Activated CD4-positive, alpha-beta memory T cell treated with anti-CD3 and anti-CD28 coated beads, Interleukin-2, amount 10 ng/mL, durations not matched to agents 7 days and 5 days (primary cell): ENCODE data around the gene PDIK1L. TPM values are rescaled to one million over a fixed set of nuclear protein-coding genes. Genes with fewer than 3 reads are reported as not detected.
A peak's percentile ranks its signal among the peaks of the same experiment; 100 is the strongest.

Experiments
- CTCF ChIA-PET: fragments of 350-600 bp; sonication (Branson Sonifier 250); formaldehyde crosslinking; loops from one replicate; lab custom pipeline; 2021; ENCODE audit warnings: antibody characterized with exemption, inconsistent platforms; lab: Charles Lee
- POLR2A ChIA-PET: fragments of 350-600 bp; sonication (Branson Sonifier 250); formaldehyde crosslinking; loops from one replicate; lab custom pipeline; 2021; ENCODE audit warnings: antibody characterized with exemption; lab: Charles Lee
- DNase-seq: peaks from one replicate; pipeline ENCODE4 v3.0.0-alpha.2; 2020
- H3K27ac Mint-ChIP-seq: one replicate; pipeline ENCODE4 v1.8.0; 2021; ENCODE audit warnings: mild to moderate bottlenecking, mixed read lengths
- H3K27me3 Mint-ChIP-seq: one replicate; pipeline ENCODE4 v1.8.0; 2021; ENCODE audit warnings: mixed read lengths
- H3K36me3 Mint-ChIP-seq: one replicate; pipeline ENCODE4 v1.8.0; 2021; ENCODE audit warnings: low read depth, mixed read lengths
- H3K4me1 Mint-ChIP-seq: one replicate; pipeline ENCODE4 v1.8.0; 2021; ENCODE audit warnings: mixed read lengths
- H3K4me3 Mint-ChIP-seq: one replicate; pipeline ENCODE4 v1.8.0; 2021; ENCODE audit warnings: mild to moderate bottlenecking, mixed read lengths
- H3K9me3 Mint-ChIP-seq: one replicate; pipeline ENCODE4 v1.8.0; 2021; ENCODE audit warnings: mixed read lengths
- total RNA-seq, 2 experiments: library from RNA; stranded (reverse); gene quantifications; one replicate each; pipeline ENCODE4 v1.2.3, GENCODE V29; 2021

PDIK1L gene
- total RNA-seq: 10 to 100 TPM; 21.3 to 22.7 TPM

- CTCF ChIA-PET: interaction anchor here (0.7 to 3.6 kb wide), 6 partner anchors 12 to 122 kb away, joined by 3 to 31 read pairs (median 11); partner anchors contain the start of genes CEP85 and ZNF593
- H3K4me1 Mint-ChIP-seq: peaks cover 35% of the 10 kb centered on the region
Observed at GRCh38 chr1:26111530-26112406, at the start of gene PDIK1L. PDIK1L (plus strand) TSS chr1:26111824; CDS start chr1:26114309, 2,485 bp downstream.

GRCh38 chr1:26064553-26064952, 47.1 kb upstream of the PDIK1L start:
- H3K4me3 Mint-ChIP-seq: no peak overlapping the region
- CTCF ChIA-PET: interaction anchor here (1.2 kb wide), 1 partner anchor 28 kb away, joined by 3 read pairs; no protein-coding TSS in a partner anchor
- peaks cover 20% of the 10 kb centered on the region for H3K27me3 Mint-ChIP-seq
- no peak overlapping the region for H3K27ac Mint-ChIP-seq
- H3K36me3 Mint-ChIP-seq: no peaks in the 10 kb centered on the region
- no peaks in the 10 kb centered on the region for H3K4me1 Mint-ChIP-seq
- H3K9me3 Mint-ChIP-seq: no peaks in the 10 kb centered on the region
- DNase-seq: no peak
- POLR2A ChIA-PET: no interaction called here

More at GRCh38 chr1:26111530-26112406, at the start of gene PDIK1L:
- POLR2A ChIA-PET: interaction anchor here (0.8 to 5.4 kb wide), 8 partner anchors 13 to 390 kb away, joined by 3 to 318 read pairs (median 14); partner anchors contain the start of genes CEP85 and STMN1
- DNase-seq: peak; percentile 95
- no peaks in the 10 kb centered on the region for H3K27me3 Mint-ChIP-seq
- H3K36me3 Mint-ChIP-seq: peaks cover 20% of the 10 kb centered on the region
- no peaks in the 10 kb centered on the region for H3K9me3 Mint-ChIP-seq
- peak within 1 kb of the TSS; percentile 95 for H3K4me3 Mint-ChIP-seq
- peak within 1 kb of the TSS; percentile 86 for H3K27ac Mint-ChIP-seq

GRCh38 chr1:26066160-26066559, 45.5 kb upstream of the PDIK1L start:
- Mint-ChIP-seq H3K4me1 (no peaks in the 10 kb centered on the region), H3K4me3 (no peak overlapping the region), H3K9me3 (no peaks in the 10 kb centered on the region), H3K27ac (no peak overlapping the region), H3K27me3 (peaks cover 20% of the 10 kb centered on the region), H3K36me3 (no peaks in the 10 kb centered on the region)
- CTCF ChIA-PET: interaction anchor here (1.9 kb wide), 1 partner anchor 30 kb away, joined by 4 read pairs; no protein-coding TSS in a partner anchor
- DNase-seq: no peak
- POLR2A ChIA-PET: interaction anchor here (0.8 to 1.8 kb wide), 2 partner anchors 8 to 32 kb away, joined by 3 to 4 read pairs; no protein-coding TSS in a partner anchor

- H3K9me3 Mint-ChIP-seq: no peaks in the 10 kb centered on the region
- H3K27ac Mint-ChIP-seq: no peak overlapping the region
- H3K4me1 Mint-ChIP-seq: no peaks in the 10 kb centered on the region
- POLR2A ChIA-PET: interaction anchor here (1.8 kb wide), 1 partner anchor 32 kb away, joined by 4 read pairs; no protein-coding TSS in a partner anchor
- peaks cover 18% of the 10 kb centered on the region for H3K27me3 Mint-ChIP-seq
- CTCF ChIA-PET: interaction anchor here (1.9 kb wide), 1 partner anchor 30 kb away, joined by 4 read pairs; no protein-coding TSS in a partner anchor
- no peak for DNase-seq
- H3K4me3 Mint-ChIP-seq: no peak overlapping the region
- no peaks in the 10 kb centered on the region for H3K36me3 Mint-ChIP-seq
Observed at GRCh38 chr1:26066857-26067256, 44.8 kb upstream of the PDIK1L start.

GRCh38 chr1:26067432-26067911, 44.2 kb upstream of the PDIK1L start, which contains the start of gene TRIM63:
TRIM63 (minus strand) TSS chr1:26067630; CDS start chr1:26067494, 136 bp downstream.
- Mint-ChIP-seq H3K9me3 (no peaks in the 10 kb centered on the region), H3K4me3 (no peak within 1 kb of the TSS), H3K27me3 (peaks cover 23% of the 10 kb centered on the region), H3K27ac (no peak within 1 kb of the TSS), H3K36me3 (no peaks in the 10 kb centered on the region), H3K4me1 (no peaks in the 10 kb centered on the region)
- DNase-seq: no peak
- ChIA-PET CTCF (interaction anchor here (1.9 kb wide), 1 partner anchor 31 kb away, joined by 4 read pairs; no protein-coding TSS in a partner anchor), POLR2A (interaction anchor here (1.8 kb wide), 1 partner anchor 33 kb away, joined by 4 read pairs; no protein-coding TSS in a partner anchor)

GRCh38 chr1:26069941-26070295, 41.7 kb upstream of the PDIK1L start:
- H3K36me3 Mint-ChIP-seq: no peaks in the 10 kb centered on the region
- no peak overlapping the region for H3K27ac Mint-ChIP-seq
- ChIA-PET POLR2A (no interaction called here), CTCF (no interaction called here)
- no peaks in the 10 kb centered on the region for H3K9me3 Mint-ChIP-seq
- H3K4me1 Mint-ChIP-seq: no peaks in the 10 kb centered on the region
- no peak for DNase-seq
- H3K27me3 Mint-ChIP-seq: peaks cover 24% of the 10 kb centered on the region
- no peak overlapping the region for H3K4me3 Mint-ChIP-seq

- ChIA-PET POLR2A (no interaction called here), CTCF (interaction anchor here (0.9 to 1.1 kb wide), 2 partner anchors 73 to 99 kb away, joined by 4 to 5 read pairs; partner anchors contain the start of gene ZNF593)
- Mint-ChIP-seq H3K27ac (no peak overlapping the region), H3K4me1 (peaks cover 3% of the 10 kb centered on the region), H3K36me3 (no peaks in the 10 kb centered on the region), H3K27me3 (peaks cover 25% of the 10 kb centered on the region), H3K4me3 (no peak overlapping the region), H3K9me3 (no peaks in the 10 kb centered on the region)
- DNase-seq: no peak
Observed at GRCh38 chr1:26070296-26070962, 41.2 kb upstream of the PDIK1L start.

- DNase-seq: no peak
- H3K4me3 Mint-ChIP-seq: no peak overlapping the region
- no peak overlapping the region for H3K27ac Mint-ChIP-seq
- no peaks in the 10 kb centered on the region for H3K36me3 Mint-ChIP-seq
- ChIA-PET POLR2A (no interaction called here), CTCF (interaction anchor here (0.9 to 1.1 kb wide), 2 partner anchors 72 to 99 kb away, joined by 4 to 5 read pairs; partner anchors contain the start of gene ZNF593)
- peaks cover 30% of the 10 kb centered on the region for H3K27me3 Mint-ChIP-seq
- H3K4me1 Mint-ChIP-seq: peaks cover 9% of the 10 kb centered on the region
- no peaks in the 10 kb centered on the region for H3K9me3 Mint-ChIP-seq
Observed at GRCh38 chr1:26070963-26071342, 40.7 kb upstream of the PDIK1L start.

GRCh38 chr1:26072305-26072704, 39.3 kb upstream of the PDIK1L start:
- Mint-ChIP-seq H3K9me3 (no peaks in the 10 kb centered on the region), H3K27me3 (peaks cover 32% of the 10 kb centered on the region), H3K4me1 (peaks cover 15% of the 10 kb centered on the region), H3K4me3 (no peak overlapping the region), H3K36me3 (no peaks in the 10 kb centered on the region), H3K27ac (no peak overlapping the region)
- no peak for DNase-seq
- CTCF ChIA-PET: no interaction called here
- POLR2A ChIA-PET: no interaction called here

- Mint-ChIP-seq H3K36me3 (no peaks in the 10 kb centered on the region), H3K27me3 (peaks cover 40% of the 10 kb centered on the region), H3K4me1 (peaks cover 15% of the 10 kb centered on the region), H3K4me3 (no peak overlapping the region), H3K27ac (no peak overlapping the region), H3K9me3 (no peaks in the 10 kb centered on the region)
- no peak for DNase-seq
- POLR2A ChIA-PET: no interaction called here
- CTCF ChIA-PET: no interaction called here
Observed at GRCh38 chr1:26075421-26076144, 36.0 kb upstream of the PDIK1L start.

- peaks cover 15% of the 10 kb centered on the region for H3K4me1 Mint-ChIP-seq
- no peaks in the 10 kb centered on the region for H3K9me3 Mint-ChIP-seq
- no peak overlapping the region for H3K27ac Mint-ChIP-seq
- H3K4me3 Mint-ChIP-seq: no peak overlapping the region
- H3K27me3 Mint-ChIP-seq: peaks cover 29% of the 10 kb centered on the region
- no peaks in the 10 kb centered on the region for H3K36me3 Mint-ChIP-seq
- no peak for DNase-seq
- CTCF ChIA-PET: interaction anchor here (0.7 kb wide), 1 partner anchor 133 kb away, joined by 3 read pairs; no protein-coding TSS in a partner anchor
- POLR2A ChIA-PET: no interaction called here
Observed at GRCh38 chr1:26077524-26077923, 34.1 kb upstream of the PDIK1L start.
